Stimulated activated CD8-positive, alpha-beta memory T cell treated with anti-CD3 and anti-CD28 coated beads, Interleukin-2, amount 100 ng/mL, for 48 hours (primary cell): Measurements from ENCODE around the gene BNIP5.

Experiments
- DNase-seq, 2 donors: peaks; one replicate each; pipeline ENCODE4 v3.0.0-alpha.2; 2020; ENCODE audit warnings: low read depth in 2 of 2

Gene BNIP5

GRCh38 chr6:36322591-36322990 lies 14.1 kb downstream of the BNIP5 start:
- no peak for DNase-seq

GRCh38 chr6:36320475-36320874 lies 16.2 kb downstream of the BNIP5 start:
- DNase-seq = no peak

GRCh38 chr6:36319821-36320220 lies 16.9 kb downstream of the BNIP5 start:
- no peak for DNase-seq

- DNase-seq = no peak
These were observed 17.3 kb downstream of the BNIP5 start for GRCh38 chr6:36319436-36319762.

GRCh38 chr6:36318690-36319435 lies 17.8 kb downstream of the BNIP5 start:
- no peak for DNase-seq

GRCh38 chr6:36317623-36318022 lies 19.1 kb downstream of the BNIP5 start:
- no peak for DNase-seq

- no peak for DNase-seq
These were observed 20.8 kb downstream of the BNIP5 start for GRCh38 chr6:36315921-36316320.

GRCh38 chr6:36314221-36315014 lies 22.3 kb downstream of the BNIP5 start:
- no peak for DNase-seq

GRCh38 chr6:36313649-36313936 lies 23.1 kb downstream of the BNIP5 start:
- DNase-seq = no peak

- DNase-seq = no peak
These were observed 23.6 kb downstream of the BNIP5 start for GRCh38 chr6:36312854-36313648.

- DNase-seq = no peak
These were observed 26.8 kb downstream of the BNIP5 start for GRCh38 chr6:36309900-36310299.

GRCh38 chr6:36309203-36309602 lies 27.5 kb downstream of the BNIP5 start:
- no peak for DNase-seq

GRCh38 chr6:36308514-36308913 lies 28.2 kb downstream of the BNIP5 start:
- no peak for DNase-seq

- no peak for DNase-seq
These were observed 30.3 kb downstream of the BNIP5 start for GRCh38 chr6:36306375-36306774.

GRCh38 chr6:36305885-36306284 lies 30.8 kb downstream of the BNIP5 start:
- DNase-seq = no peak

- peak; percentile 83 to 89 for DNase-seq
These were observed 34.3 kb downstream of the BNIP5 start for GRCh38 chr6:36302227-36302976.

GRCh38 chr6:36301781-36302180 lies 34.9 kb downstream of the BNIP5 start:
- no peak for DNase-seq

GRCh38 chr6:36301085-36301658 lies 35.5 kb downstream of the BNIP5 start:
- DNase-seq = no peak

GRCh38 chr6:36298027-36298426 lies 38.7 kb downstream of the BNIP5 start:
- no peak for DNase-seq

GRCh38 chr6:36297511-36297910 lies 39.2 kb downstream of the BNIP5 start:
- no peak for DNase-seq

GRCh38 chr6:36297051-36297450 lies 39.6 kb downstream of the BNIP5 start:
- DNase-seq = no peak

GRCh38 chr6:36296240-36296639 lies 40.4 kb downstream of the BNIP5 start:
- DNase-seq = no peak
